Measurements from ENCODE around the gene HCRT.

GRCh38 chr17:42171831-42172230 is 13.4 kb downstream of the HCRT start:
- TF ChIP-seq POLR2AphosphoS5 (IDR thresholded peaks at IDR 0.05; ENCODE audit: borderline replicate concordance, low read depth, low read length) (no peak), EZH2 (IDR thresholded peaks at IDR 0.05) (no peak), FOXP2 (optimal IDR thresholded peaks at IDR 0.05; ENCODE audit: control extremely low read depth, extremely low read length, insufficient read depth) (no peak)
